OCI-LY3 (cell line): ENCODE results near the gene HSPB8.

Experiments used
- H2AFZ ChIP-seq: fragments of 200-600, 300-600 bp; shearing (Covaris generic); 2 replicates; pipeline ENCODE4 v1.6.0; 2014; ENCODE audit warnings: antibody characterized with exemption, low read depth, low read length
- H3K27ac ChIP-seq: fragments of 200-600, 300-600 bp; sonication (generic); 2 replicates; pipeline ENCODE4 v1.5.1; 2014; ENCODE audit warnings: mild to moderate bottlenecking, low read length, moderate library complexity, mixed read lengths
- H3K27me3 ChIP-seq: fragments of 200-600, 300-600 bp; sonication (generic); 2 replicates; pipeline ENCODE4 v1.6.1; 2014; ENCODE audit warnings: low read depth, low read length, mixed read lengths
- H3K36me3 ChIP-seq: fragments of 200-600, 300-600 bp; sonication (generic); replicated peaks from 2 replicates; pipeline ENCODE3; 2014; ENCODE audit warnings: low read depth, low read length, mixed read lengths
- H3K4me1 ChIP-seq: fragments of 300-600, 200-600 bp; sonication (generic); 2 replicates; pipeline ENCODE4 v1.6.1; 2014; ENCODE audit warnings: low read length, mixed read lengths
- H3K4me2 ChIP-seq: fragments of 200-600, 300-600 bp; sonication (generic); 2 replicates; pipeline ENCODE4 v1.6.1; 2014; ENCODE audit warnings: low read length, mixed read lengths
- H3K4me3 ChIP-seq: fragments of 300-600, 200-600 bp; sonication (generic); 2 replicates; pipeline ENCODE4 v1.5.1; 2014; ENCODE audit warnings: antibody characterized with exemption, mild to moderate bottlenecking, low read length, moderate library complexity
- H3K79me2 ChIP-seq: fragments of 300-600, 200-600 bp; shearing (Covaris generic); 2 replicates; pipeline ENCODE4 v1.6.1; 2014; ENCODE audit warnings: mild to moderate bottlenecking, low read length, mixed read lengths
- H3K9ac ChIP-seq: fragments of 300-600, 200-600 bp; shearing (Covaris generic); 2 replicates; pipeline ENCODE4 v1.6.0; 2014; ENCODE audit warnings: mild to moderate bottlenecking, low read length, moderate library complexity
- H3K9me3 ChIP-seq: fragments of 200-600, 300-600 bp; shearing (Covaris generic); 2 replicates; pipeline ENCODE4 v1.6.1; 2014; ENCODE audit warnings: low read length, mixed read lengths; ENCODE audit not compliant: insufficient read depth
- H4K20me1 ChIP-seq: fragments of 200-600, 300-600 bp; sonication (generic); 2 replicates; pipeline ENCODE4 v1.6.1; 2016; ENCODE audit warnings: low read length, mixed read lengths; ENCODE audit not compliant: insufficient read depth
- EZH2phosphoT487 ChIP-seq: fragments of 200-600 bp; shearing (Covaris generic); IDR thresholded peaks from 2 replicates; pipeline ENCODE4 v1.6.1; 2018; ENCODE audit warnings: antibody characterized with exemption, mixed run types, low read depth
- TF ChIP-seq, protein P1 (sequence below): fragments of 200-600, 300-600 bp; sonication (generic); IDR thresholded peaks from 2 replicates; pipeline ENCODE4 v1.5.1; 2014; ENCODE audit warnings: antibody characterized with exemption, low read length, low read depth

The HSPB8 gene

DNA sequence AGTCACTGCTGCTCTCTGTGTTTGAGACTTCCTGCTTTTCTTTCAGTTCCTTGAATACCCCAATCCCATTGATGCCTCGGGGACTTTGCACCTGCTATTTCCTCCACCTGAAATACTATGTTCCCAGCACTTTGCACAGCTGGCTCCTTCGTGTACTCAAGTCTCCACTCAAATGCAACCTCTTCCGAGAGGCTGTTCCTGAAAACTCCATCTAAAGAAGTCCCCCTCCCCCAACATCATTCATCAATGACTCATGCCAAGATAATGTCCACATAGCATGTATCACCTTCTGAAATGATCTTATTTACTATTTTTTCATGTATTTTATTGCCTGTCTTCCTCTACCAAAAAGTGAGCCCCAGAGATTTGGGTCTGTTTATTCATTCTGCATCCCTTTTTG lies 48.6 kb downstream of the HSPB8 start:
- H3K27ac ChIP-seq: no peak overlapping the region
- H4K20me1 ChIP-seq: no peaks in the 10 kb centered on the region
- H3K4me2 ChIP-seq: no peak overlapping the region
- TF ChIP-seq EZH2phosphoT487: no peak
- TF ChIP-seq, protein P1, sequence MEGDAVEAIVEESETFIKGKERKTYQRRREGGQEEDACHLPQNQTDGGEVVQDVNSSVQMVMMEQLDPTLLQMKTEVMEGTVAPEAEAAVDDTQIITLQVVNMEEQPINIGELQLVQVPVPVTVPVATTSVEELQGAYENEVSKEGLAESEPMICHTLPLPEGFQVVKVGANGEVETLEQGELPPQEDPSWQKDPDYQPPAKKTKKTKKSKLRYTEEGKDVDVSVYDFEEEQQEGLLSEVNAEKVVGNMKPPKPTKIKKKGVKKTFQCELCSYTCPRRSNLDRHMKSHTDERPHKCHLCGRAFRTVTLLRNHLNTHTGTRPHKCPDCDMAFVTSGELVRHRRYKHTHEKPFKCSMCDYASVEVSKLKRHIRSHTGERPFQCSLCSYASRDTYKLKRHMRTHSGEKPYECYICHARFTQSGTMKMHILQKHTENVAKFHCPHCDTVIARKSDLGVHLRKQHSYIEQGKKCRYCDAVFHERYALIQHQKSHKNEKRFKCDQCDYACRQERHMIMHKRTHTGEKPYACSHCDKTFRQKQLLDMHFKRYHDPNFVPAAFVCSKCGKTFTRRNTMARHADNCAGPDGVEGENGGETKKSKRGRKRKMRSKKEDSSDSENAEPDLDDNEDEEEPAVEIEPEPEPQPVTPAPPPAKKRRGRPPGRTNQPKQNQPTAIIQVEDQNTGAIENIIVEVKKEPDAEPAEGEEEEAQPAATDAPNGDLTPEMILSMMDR: no peak
- no peak overlapping the region for H2AFZ ChIP-seq
- no peaks in the 10 kb centered on the region for H3K36me3 ChIP-seq
- H3K79me2 ChIP-seq: no peaks in the 10 kb centered on the region
- H3K9ac ChIP-seq: no peak overlapping the region
- no peaks in the 10 kb centered on the region for H3K27me3 ChIP-seq
- H3K4me1 ChIP-seq: no peaks in the 10 kb centered on the region
- no peaks in the 10 kb centered on the region for H3K9me3 ChIP-seq
- H3K4me3 ChIP-seq: no peak overlapping the region

GRCh38 chr12:119229205-119229604 lies 50.5 kb downstream of the HSPB8 start:
- TF ChIP-seq, protein P1: no peak
- TF ChIP-seq EZH2phosphoT487: no peak
- Histone ChIP-seq H3K27ac (no peak overlapping the region), H3K27me3 (no peaks in the 10 kb centered on the region), H3K4me2 (no peak overlapping the region), H3K4me1 (no peaks in the 10 kb centered on the region), H3K9ac (no peak overlapping the region), H2AFZ (no peak overlapping the region), H3K36me3 (no peaks in the 10 kb centered on the region), H3K4me3 (no peak overlapping the region), H4K20me1 (no peaks in the 10 kb centered on the region), H3K9me3 (no peaks in the 10 kb centered on the region), H3K79me2 (no peaks in the 10 kb centered on the region)

- no peaks in the 10 kb centered on the region for H3K79me2 ChIP-seq
- H3K4me3 ChIP-seq: no peak overlapping the region
- no peak overlapping the region; the same call in 1 of the 2 replicates for H2AFZ ChIP-seq
- H3K9ac ChIP-seq: no peak overlapping the region
- no peaks in the 10 kb centered on the region for H3K27me3 ChIP-seq
- H3K27ac ChIP-seq: no peak overlapping the region
- no peaks in the 10 kb centered on the region for H3K4me1 ChIP-seq
- H4K20me1 ChIP-seq: no peaks in the 10 kb centered on the region
- no peak overlapping the region for H3K4me2 ChIP-seq
- H3K36me3 ChIP-seq: no peaks in the 10 kb centered on the region
- H3K9me3 ChIP-seq: no peaks in the 10 kb centered on the region
- TF ChIP-seq, protein P1: no peak
- no peak for TF ChIP-seq EZH2phosphoT487
Measured at GRCh38 chr12:119229837-119230236, 51.1 kb downstream of the HSPB8 start.

DNA sequence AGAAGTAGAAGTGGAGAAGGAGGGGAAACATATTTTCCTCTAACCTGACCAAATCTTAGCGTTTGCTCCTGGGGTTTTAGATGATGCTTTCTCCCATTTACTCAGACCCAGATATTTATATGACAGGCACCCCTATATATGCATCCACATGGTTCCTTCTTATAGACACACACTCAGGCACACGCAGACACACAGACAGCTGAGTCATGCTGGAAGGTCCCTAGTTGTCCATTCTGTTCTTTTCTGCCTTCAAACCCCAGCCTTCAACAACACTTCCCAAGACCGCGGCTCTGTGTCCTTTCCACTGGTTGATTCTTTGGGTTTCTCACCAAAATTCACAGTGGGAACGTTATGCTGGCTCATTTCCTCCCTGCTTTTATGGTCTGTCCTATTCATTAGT lies 52.1 kb downstream of the HSPB8 start:
- no peak for TF ChIP-seq EZH2phosphoT487
- TF ChIP-seq, protein P1: no peak
- Histone ChIP-seq H4K20me1 (no peaks in the 10 kb centered on the region), H2AFZ (no peak overlapping the region), H3K36me3 (no peaks in the 10 kb centered on the region), H3K27ac (no peak overlapping the region), H3K79me2 (no peaks in the 10 kb centered on the region), H3K27me3 (no peaks in the 10 kb centered on the region), H3K4me1 (no peaks in the 10 kb centered on the region), H3K4me3 (no peak overlapping the region), H3K4me2 (no peak overlapping the region), H3K9ac (no peak overlapping the region), H3K9me3 (no peaks in the 10 kb centered on the region)
